Measurements from ENCODE around the gene GJD3. TPM values are rescaled to one million over a fixed set of nuclear protein-coding genes. Genes with fewer than 3 reads are reported as not detected.

The GJD3 gene
- total RNA-seq, 1 experiment from 2014 or later: not detected

DNA sequence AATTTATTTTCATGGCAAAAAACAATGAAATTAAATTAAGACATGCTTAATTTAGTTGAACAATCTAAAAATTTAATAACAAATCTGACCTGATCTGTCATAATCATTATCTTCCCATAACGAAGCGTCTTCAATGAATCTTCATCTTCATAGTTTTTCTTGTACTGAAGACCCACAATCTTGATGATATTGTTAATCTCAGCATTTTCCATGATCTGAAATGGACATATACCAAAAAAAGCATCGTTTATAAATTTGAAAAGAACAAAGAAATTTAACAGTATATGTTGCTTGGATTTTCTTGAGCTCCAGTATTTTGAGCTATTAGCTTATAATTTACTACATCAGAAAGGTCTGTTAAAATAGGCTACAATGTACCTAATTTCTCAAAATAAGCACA, 42.9 kb upstream of the GJD3 start:
- WGBS (ENCODE audit: extremely low coverage, insufficient read length, low lambda C conversion rate): no CpG with 5 or more reads among the region's 3 CpGs
- no peaks in the 10 kb centered on the region for H3K79me2 ChIP-seq (ENCODE audit: insufficient read depth, low read length)
- H3K27ac Mint-ChIP-seq: no peak overlapping the region

More for the DNA sequence above, 42.9 kb upstream of the GJD3 start:
- H3K9me3 ChIP-seq (ENCODE audit: control insufficient read depth, low read depth, low read length): no peaks in the 10 kb centered on the region
- H4K8ac ChIP-seq (replicated peaks; ENCODE audit: insufficient read length, low read depth, low read length): no peak overlapping the region
- H3K79me1 ChIP-seq (ENCODE audit: insufficient read depth, low read depth, low read length, poor library complexity, severe bottlenecking): no peaks in the 10 kb centered on the region
- H2BK15ac ChIP-seq (ENCODE audit: low read depth, low read length): no peak overlapping the region
- no peak for TF ChIP-seq CTCF (conservative IDR thresholded peaks at IDR 0.05)
- no peak overlapping the region for H3K23ac ChIP-seq (ENCODE audit: insufficient read length, low read depth, low read length)
- Mint-ChIP-seq H3K4me1 (peaks cover 22 to 28% of the 10 kb centered on the region in 2 experiments), H3K36me3 (ENCODE audit: insufficient read depth in 1 of 3, low read depth in 3 of 3) (peaks cover 55 to 91% (median 89%) of the 10 kb centered on the region in 3 experiments; a peak in 6 of 7 replicates), H3K4me3 (no peak overlapping the region), H3K27me3 (ENCODE audit: low read depth) (no peaks in the 10 kb centered on the region), H3K9me3 (no peaks in the 10 kb centered on the region)
- H4K20me1 ChIP-seq (ENCODE audit: control insufficient read depth, insufficient read depth, insufficient read length): no peaks in the 10 kb centered on the region
- H3T11ph ChIP-seq (ENCODE audit: low read length): no peak overlapping the region
- H4K5ac ChIP-seq (ENCODE audit: insufficient read length, low read depth, low read length): no peak overlapping the region
- H3K23me2 ChIP-seq (ENCODE audit: insufficient read length, low read depth, low read length, poor library complexity, severe bottlenecking): no peaks in the 10 kb centered on the region
- no peak overlapping the region for H3K4me2 ChIP-seq (ENCODE audit: insufficient read depth, insufficient read length, low read length)
- H3K27me3 ChIP-seq (ENCODE audit: insufficient read depth, low read length): no peaks in the 10 kb centered on the region
- no peak overlapping the region for H2BK12ac ChIP-seq (ENCODE audit: insufficient read length, low read depth, low read length)
- no peak overlapping the region for H2BK5ac ChIP-seq (ENCODE audit: insufficient read length, low read length)
- no peak overlapping the region for H3K14ac ChIP-seq (ENCODE audit: insufficient read depth, low read length)
- H2AK5ac ChIP-seq (ENCODE audit: insufficient read length, low read length): no peak overlapping the region
- H2BK20ac ChIP-seq (ENCODE audit: low read depth, low read length, poor library complexity, severe bottlenecking): no peak overlapping the region
- H3K9ac ChIP-seq (ENCODE audit: extremely low read depth, insufficient read length, low read length): no peak overlapping the region
- no peak overlapping the region for H3K56ac ChIP-seq (ENCODE audit: insufficient read length, low read depth, low read length)
- no peaks in the 10 kb centered on the region; the same call in 1 of the 2 replicates for H3K4me1 ChIP-seq (ENCODE audit: insufficient read depth, low read length)
- H3K4ac ChIP-seq (ENCODE audit: low read depth, low read length): no peak overlapping the region
- H2AFZ ChIP-seq (ENCODE audit: low read length): no peak overlapping the region
- no peak overlapping the region for H3K18ac ChIP-seq (ENCODE audit: insufficient read length, low read depth, low read length)
- no peak overlapping the region for H4K91ac ChIP-seq (ENCODE audit: insufficient read length, low read depth, low read length)
- no peak overlapping the region for H2BK120ac ChIP-seq (ENCODE audit: low read depth, low read length, poor library complexity, severe bottlenecking)
- no peak overlapping the region for H3K27ac ChIP-seq (ENCODE audit: insufficient read length, low read depth, low read length)
- DNase-seq: no peak
